Tibial nerve (tissue), 4 donors: ENCODE data around the gene MDFI. TPM values are rescaled to one million over a fixed set of nuclear protein-coding genes. Genes with fewer than 3 reads are reported as not detected.

Experiments used
- DNase-seq, 2 donors: peaks; one replicate each; pipeline ENCODE4 v3.0.0-alpha.2; 2019; ENCODE audit warnings: low spot score in 2 of 2
- H3K27ac ChIP-seq, 4 donors: fragments of 200-600 bp; sonication (generic) in 3 of 4; one replicate each; pipeline ENCODE4 v1.5.1; 2017 to 2019; ENCODE audit warnings: mild to moderate bottlenecking in 1 of 4
- H3K27me3 ChIP-seq, 2 donors: fragments of 200-600 bp; sonication (generic) in 1 of 2; one replicate each; pipeline versions ENCODE4 v1.5.1 to v1.6.0; 2017 to 2019
- H3K36me3 ChIP-seq, 3 donors: fragments of 200-600 bp; sonication (generic); one replicate each; pipeline ENCODE4 v1.5.1; 2018 to 2019
- H3K4me1 ChIP-seq, 4 donors: fragments of 200-600 bp; sonication (generic) in 3 of 4; one replicate each; pipeline ENCODE4 v1.5.1; 2017 to 2019
- H3K4me3 ChIP-seq, 4 donors: fragments of 200-600 bp; sonication (generic) in 3 of 4; one replicate each; pipeline ENCODE4 v1.5.1; 2017 to 2019; ENCODE audit warnings: mild to moderate bottlenecking in 1 of 4, moderate library complexity in 1 of 4
- H3K9me3 ChIP-seq, 4 donors: fragments of 200-600 bp; sonication (generic) in 3 of 4; one replicate each; pipeline ENCODE4 v1.5.1; 2017 to 2019
- CTCF ChIP-seq, 5 experiments: fragments of 200-600 bp in 3 of 5; fragments of 450-650 bp in 2 of 5; sonication (generic) in 3 of 5; IDR thresholded peaks; one replicate each; pipeline ENCODE4 v1.5.1; 2016 to 2019; ENCODE audit warnings: antibody characterized with exemption in 5 of 5, mild to moderate bottlenecking in 3 of 5, moderate library complexity in 2 of 5
- EP300 ChIP-seq, 2 donors: sonication (generic); formaldehyde crosslinking; IDR thresholded peaks; one replicate each; pipeline ENCODE4 v1.6.1; 2017; ENCODE audit warnings: antibody characterized with exemption in 2 of 2, mild to moderate bottlenecking in 1 of 2
- POLR2A ChIP-seq, 2 donors: fragments of 450-650 bp; IDR thresholded peaks; one replicate each; pipeline ENCODE4 v1.6.1; 2017; ENCODE audit warnings: antibody characterized with exemption in 2 of 2, mild to moderate bottlenecking in 2 of 2, moderate library complexity in 2 of 2
- WGBS, 2 donors: methylation state at CpG; one replicate each; pipeline ENCODE4 v1.1.5; 2018; 5-methylcytosine and 5-hydroxymethylcytosine counted together
- total RNA-seq, 4 donors: library from RNA; depleted of rRNA; stranded (reverse); fragments of >200 nt; gene quantifications; one replicate each; pipeline ENCODE4 v1.1.0, GENCODE V29; 2016

The MDFI gene
- total RNA-seq, 4 donors from 2014 or later = 13.5 to 31.8 (median 20.7) TPM

- TF ChIP-seq CTCF (IDR thresholded peaks at IDR 0.05) (no peak), EP300 (IDR thresholded peaks at IDR 0.05) (no peak), POLR2A (IDR thresholded peaks at IDR 0.05) (no peak)
- no peak overlapping the region for H3K27ac ChIP-seq
- no peaks in the 10 kb centered on the region for H3K27me3 ChIP-seq
- WGBS, 2 donors = 68% methylated on average over 7 of the region's 7 CpGs
- H3K9me3 ChIP-seq = no peaks in the 10 kb centered on the region
- peaks cover 0 to 38% (median 8%) of the 10 kb centered on the region in 4 donors for H3K4me1 ChIP-seq
- DNase-seq = no peak
- no peak overlapping the region for H3K4me3 ChIP-seq
- H3K36me3 ChIP-seq = no peaks in the 10 kb centered on the region
Measured at GRCh38 chr6:41648070-41648585, 9.9 kb downstream of the MDFI start.

GRCh38 chr6:41648921-41649320 is 10.7 kb downstream of the MDFI start:
- H3K4me3 ChIP-seq = no peak overlapping the region
- TF ChIP-seq POLR2A (IDR thresholded peaks at IDR 0.05) (no peak), CTCF (IDR thresholded peaks at IDR 0.05) (no peak), EP300 (IDR thresholded peaks at IDR 0.05) (no peak)
- no peak overlapping the region for H3K27ac ChIP-seq
- H3K27me3 ChIP-seq = no peaks in the 10 kb centered on the region
- H3K36me3 ChIP-seq = no peaks in the 10 kb centered on the region
- WGBS, 2 donors = 55 to 58% methylated on average over 5 of the region's 5 CpGs
- no peaks in the 10 kb centered on the region for H3K9me3 ChIP-seq
- peaks cover 0 to 38% (median 8%) of the 10 kb centered on the region in 4 donors for H3K4me1 ChIP-seq
- no peak for DNase-seq

GRCh38 chr6:41649596-41649995 is 11.3 kb downstream of the MDFI start:
- WGBS, 2 donors = 65 to 83% methylated on average over 9 of the region's 10 CpGs
- no peak overlapping the region for H3K27ac ChIP-seq
- DNase-seq = no peak
- peaks cover 0 to 38% (median 8%) of the 10 kb centered on the region in 4 donors for H3K4me1 ChIP-seq
- H3K9me3 ChIP-seq = no peaks in the 10 kb centered on the region
- no peak overlapping the region for H3K4me3 ChIP-seq
- no peaks in the 10 kb centered on the region for H3K27me3 ChIP-seq
- no peaks in the 10 kb centered on the region for H3K36me3 ChIP-seq
- no peak for TF ChIP-seq CTCF (IDR thresholded peaks at IDR 0.05)
- no peak for TF ChIP-seq EP300 (IDR thresholded peaks at IDR 0.05)
- no peak for TF ChIP-seq POLR2A (IDR thresholded peaks at IDR 0.05)

GRCh38 chr6:41650120-41650519 is 11.9 kb downstream of the MDFI start:
- no peak for TF ChIP-seq CTCF (IDR thresholded peaks at IDR 0.05)
- no peak for TF ChIP-seq POLR2A (IDR thresholded peaks at IDR 0.05)
- TF ChIP-seq EP300 (IDR thresholded peaks at IDR 0.05) = no peak
- no peak overlapping the region for H3K27ac ChIP-seq
- no peaks in the 10 kb centered on the region for H3K9me3 ChIP-seq
- no peaks in the 10 kb centered on the region for H3K36me3 ChIP-seq
- no peak overlapping the region for H3K4me3 ChIP-seq
- DNase-seq = no peak
- peaks cover 0 to 33% (median 8%) of the 10 kb centered on the region in 4 donors for H3K4me1 ChIP-seq
- no peaks in the 10 kb centered on the region for H3K27me3 ChIP-seq
- 80 to 81% methylated on average over 2 of the region's 2 CpGs for WGBS, 2 donors

GRCh38 chr6:41651246-41651961 is 13.1 kb downstream of the MDFI start:
- 76 to 77% methylated on average over 11 of the region's 11 CpGs for WGBS, 2 donors
- Histone ChIP-seq H3K27ac (no peak overlapping the region), H3K27me3 (no peaks in the 10 kb centered on the region), H3K36me3 (no peaks in the 10 kb centered on the region), H3K4me3 (no peak overlapping the region), H3K4me1 (peaks cover 0 to 29% (median 2%) of the 10 kb centered on the region in 4 donors), H3K9me3 (no peaks in the 10 kb centered on the region)
- TF ChIP-seq CTCF (IDR thresholded peaks at IDR 0.05) (no peak), EP300 (IDR thresholded peaks at IDR 0.05) (no peak), POLR2A (IDR thresholded peaks at IDR 0.05) (no peak)
- no peak for DNase-seq
